Natural killer cell (primary cell): ENCODE data around the gene ABCB4. TPM values are rescaled to one million over a fixed set of nuclear protein-coding genes. Genes with fewer than 3 reads are reported as not detected.

Source experiments
- ATAC-seq, 3 donors: fragments of 150-1000 bp in 2 of 3; fragments of 200-7000 bp in 1 of 3; cut with Tn5 transposase; 1 replicate in 1 of 3; 2 replicates in 2 of 3; pipeline ENCODE4 v1.10.0; 2021; ENCODE audit warnings: mild to moderate bottlenecking in 2 of 3, moderate library complexity in 2 of 3
- DNase-seq, 2 donors: peaks; one replicate each; pipeline versions ENCODE4 v3.0.0 to v3.0.0-alpha.2; 2013 to 2021; ENCODE audit warnings: mixed read lengths in 1 of 2
- H3K27ac ChIP-seq: one replicate; pipeline ENCODE4 v1.5.1; 2013; ENCODE audit warnings: mild to moderate bottlenecking, low read length
- H3K27me3 ChIP-seq: one replicate; pipeline ENCODE4 v1.6.1; 2013; ENCODE audit warnings: low read length; ENCODE audit not compliant: control insufficient read depth, insufficient read depth
- H3K36me3 ChIP-seq: one replicate; pipeline ENCODE4 v1.6.1; 2013; ENCODE audit warnings: low read length; ENCODE audit not compliant: control insufficient read depth, insufficient read depth
- H3K4me1 ChIP-seq: one replicate; pipeline ENCODE4 v1.6.1; 2013; ENCODE audit warnings: low read length; ENCODE audit not compliant: control insufficient read depth, insufficient read depth
- H3K4me3 ChIP-seq: one replicate; pipeline ENCODE4 v1.5.1; 2013; ENCODE audit warnings: low read length
- H3K9me3 ChIP-seq: one replicate; pipeline ENCODE4 v1.6.1; 2013; ENCODE audit warnings: low read length; ENCODE audit not compliant: control insufficient read depth, insufficient read depth
- H3K27ac Mint-ChIP-seq, 2 donors: one replicate each; pipeline ENCODE4 v1.8.0; 2022; ENCODE audit warnings: mild to moderate bottlenecking in 2 of 2, mixed read lengths in 2 of 2, moderate library complexity in 1 of 2
- H3K27me3 Mint-ChIP-seq, 2 donors: one replicate each; pipeline ENCODE4 v1.8.0; 2022; ENCODE audit warnings: low read depth in 2 of 2, mixed read lengths in 2 of 2
- H3K36me3 Mint-ChIP-seq: one replicate; pipeline ENCODE4 v1.8.0; 2022; ENCODE audit warnings: mixed read lengths
- H3K4me1 Mint-ChIP-seq, 2 donors: one replicate each; pipeline ENCODE4 v1.8.0; 2022; ENCODE audit warnings: mixed read lengths in 2 of 2
- H3K4me3 Mint-ChIP-seq: one replicate; pipeline ENCODE4 v1.8.0; 2022; ENCODE audit warnings: mild to moderate bottlenecking, moderate library complexity, mixed read lengths
- H3K9me3 Mint-ChIP-seq, 2 donors: one replicate each; pipeline ENCODE4 v1.8.0; 2022; ENCODE audit warnings: mixed read lengths in 2 of 2
- CTCF ChIP-seq: fragments of 200-600 bp; IDR thresholded peaks from one replicate; pipeline ENCODE4 v1.8.0; 2022; ENCODE audit warnings: antibody characterized with exemption
- WGBS: methylation state at CpG from one replicate; pipeline ENCODE4 v1.1.7; 2013; ENCODE audit warnings: missing lambda C conversion rate; ENCODE audit not compliant: insufficient coverage; 5-methylcytosine and 5-hydroxymethylcytosine counted together
- intact Hi-C: fragments of 100-400 bp; cut with micrococcal nuclease; formaldehyde crosslinking; loops from one replicate; pipeline ENCODE4 v1.14.2; 2022
- total RNA-seq, 4 donors: library from RNA; stranded (reverse); fragments of 120-200 nt in 1 of 4; gene quantifications; one replicate each; pipeline versions ENCODE4 v1.2.3 to v1.2.4, GENCODE V29; 2013 to 2022

ABCB4 gene
- total RNA-seq, 3 donors from 2014 or later (not counting 1 experiment from before 2014, with no cell fraction given), result 0.14 to 0.63 (median 0.50) TPM

- Histone ChIP-seq H3K27me3 (no peaks in the 10 kb centered on the region), H3K9me3 (no peaks in the 10 kb centered on the region), H3K4me1 (no peaks in the 10 kb centered on the region), H3K36me3 (peaks cover 66% of the 10 kb centered on the region), H3K27ac (no peak overlapping the region), H3K4me3 (no peak overlapping the region)
- H3K27ac Mint-ChIP-seq, result peak overlapping the region in 1 of 2 donors; percentile 33
- no peak for DNase-seq
- H3K4me1 Mint-ChIP-seq, result peaks cover 19 to 25% of the 10 kb centered on the region in 2 donors
- H3K27me3 Mint-ChIP-seq, result no peaks in the 10 kb centered on the region
- WGBS, result no CpG with 5 or more reads among the region's 1 CpG
- no peak for TF ChIP-seq CTCF
- no peak overlapping the region for H3K4me3 Mint-ChIP-seq
- H3K9me3 Mint-ChIP-seq, result no peaks in the 10 kb centered on the region
- ATAC-seq, result no peak
- peaks cover 43% of the 10 kb centered on the region for H3K36me3 Mint-ChIP-seq
- intact Hi-C loops, result no loop called here
Measured at GRCh38 chr7:87511510-87511909, 36.0 kb upstream of the ABCB4 start.

GRCh38 chr7:87510411-87510875 is 35.0 kb upstream of the ABCB4 start:
- H3K27me3 ChIP-seq, result no peaks in the 10 kb centered on the region
- ATAC-seq, result no peak

GRCh38 chr7:87507446-87507845 is 32.0 kb upstream of the ABCB4 start:
- Mint-ChIP-seq H3K27ac (peak overlapping the region; percentile 33 to 57), H3K9me3 (no peaks in the 10 kb centered on the region), H3K27me3 (no peaks in the 10 kb centered on the region), H3K4me3 (no peak overlapping the region), H3K36me3 (peaks cover 36% of the 10 kb centered on the region), H3K4me1 (peaks cover 19 to 25% of the 10 kb centered on the region in 2 donors)
- Histone ChIP-seq H3K9me3 (no peaks in the 10 kb centered on the region), H3K4me1 (no peaks in the 10 kb centered on the region), H3K27me3 (no peaks in the 10 kb centered on the region), H3K36me3 (peaks cover 48% of the 10 kb centered on the region), H3K27ac (no peak overlapping the region), H3K4me3 (no peak overlapping the region)
- ATAC-seq (no peak), DNase-seq (no peak)
- TF ChIP-seq CTCF, result no peak
- intact Hi-C loops, result loop anchor here (2.0 kb wide), 1 partner anchor 379 kb away; no protein-coding TSS in a partner anchor
- WGBS, result 97% methylated on average over 3 of the region's 3 CpGs

More at GRCh38 chr7:87510411-87510875, 35.0 kb upstream of the ABCB4 start:
- no peaks in the 10 kb centered on the region for H3K4me1 ChIP-seq
- no peak for TF ChIP-seq CTCF
- peaks cover 53% of the 10 kb centered on the region for H3K36me3 Mint-ChIP-seq
- H3K9me3 Mint-ChIP-seq, result no peaks in the 10 kb centered on the region
- peak overlapping the region in 1 of 2 donors; percentile 56 for H3K27ac Mint-ChIP-seq
- intact Hi-C loops, result no loop called here
- no peaks in the 10 kb centered on the region for H3K27me3 Mint-ChIP-seq
- H3K36me3 ChIP-seq, result peaks cover 68% of the 10 kb centered on the region
- H3K27ac ChIP-seq, result no peak overlapping the region
- H3K4me3 ChIP-seq, result no peak overlapping the region
- H3K9me3 ChIP-seq, result no peaks in the 10 kb centered on the region
- H3K4me3 Mint-ChIP-seq, result no peak overlapping the region
- DNase-seq, result no peak
- peaks cover 19 to 25% of the 10 kb centered on the region in 2 donors for H3K4me1 Mint-ChIP-seq
- 97% methylated on average over 1 of the region's 1 CpG for WGBS
